Colonic mucosa (tissue), 4 donors: ENCODE results near the gene SAMD3. TPM values are rescaled to one million over a fixed set of nuclear protein-coding genes. Genes with fewer than 3 reads are reported as not detected.
"Not testable (repeated sequence)": the region's sequence is repeated elsewhere in the genome, so short reads cannot be mapped to it uniquely, and the experiment has no call there.

ENCODE experiments used
- DNase-seq: peaks from one replicate; pipeline ENCODE4 v3.0.0-alpha.2; 2020
- H3K27ac ChIP-seq: fragments of 200-600 bp; one replicate; pipeline ENCODE4 v1.8.0; 2021
- H3K27me3 ChIP-seq: fragments of 200-600 bp; one replicate; pipeline ENCODE4 v1.8.0; 2021
- H3K36me3 ChIP-seq: fragments of 200-600 bp; one replicate; pipeline ENCODE4 v1.8.0; 2021
- H3K4me1 ChIP-seq: fragments of 200-600 bp; one replicate; pipeline ENCODE4 v1.8.0; 2021; ENCODE audit warnings: mild to moderate bottlenecking
- H3K4me3 ChIP-seq: fragments of 200-600 bp; one replicate; pipeline ENCODE4 v1.8.0; 2021
- H3K9ac ChIP-seq, 2 donors: one replicate each; pipeline ENCODE4 v1.7.0; 2013; ENCODE audit warnings: control low read depth in 2 of 2, low read depth in 2 of 2, low read length in 2 of 2
- H3K9me3 ChIP-seq: fragments of 200-600 bp; one replicate; pipeline ENCODE4 v1.8.0; 2021
- intact Hi-C: fragments of 100-400 bp; cut with DNase I; formaldehyde crosslinking; loops from one replicate; pipeline ENCODE4 v1.14.1; 2022
- total RNA-seq, 2 donors: library from RNA; stranded (reverse); fragmentation: NEBNext Ultra II Directional in 1 of 2; extraction: Animal tissue kit (Norgen Biotek cat#: 25700) in 1 of 2; gene quantifications; one replicate each; pipeline ENCODE4 v1.2.1, GENCODE V29; 2021
- TF ChIP-seq, protein P1 (sequence below): fragments of 200-600 bp; IDR thresholded peaks from one replicate; pipeline ENCODE4 v1.8.0; 2022; ENCODE audit warnings: antibody characterized with exemption, mild to moderate bottlenecking
- donor health status: healthy.
- donor health status: DM: no; HTN: no; CAD: no.
- donor health status: DM: no; HTN: no; CAD: no.

The SAMD3 gene, protein sequence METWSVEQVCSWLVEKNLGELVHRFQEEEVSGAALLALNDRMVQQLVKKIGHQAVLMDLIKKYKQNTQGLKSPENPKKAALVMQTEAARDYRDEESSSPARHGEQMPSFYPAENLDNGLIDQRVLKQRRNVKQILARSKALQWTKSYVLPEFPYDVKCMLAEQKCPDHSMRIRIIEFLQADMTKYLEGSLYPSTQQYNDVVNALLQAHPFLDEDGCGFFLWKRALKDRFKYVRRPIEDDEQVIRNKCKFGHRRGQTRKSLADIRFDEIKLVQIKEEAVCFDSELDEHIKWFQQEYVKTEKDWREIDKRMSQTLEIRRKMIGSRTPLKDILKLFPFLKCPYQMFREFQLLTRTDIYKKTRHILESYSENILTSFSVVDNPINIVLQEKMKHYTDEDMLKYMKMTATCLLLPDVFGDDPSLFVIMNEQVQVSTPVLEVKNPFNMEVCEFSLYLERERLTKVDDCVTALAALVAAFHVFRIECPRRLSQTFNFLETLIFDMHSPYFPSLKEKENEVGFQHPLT
- 1 to 10 TPM; 1.7 to 5.1 TPM for total RNA-seq

DNA sequence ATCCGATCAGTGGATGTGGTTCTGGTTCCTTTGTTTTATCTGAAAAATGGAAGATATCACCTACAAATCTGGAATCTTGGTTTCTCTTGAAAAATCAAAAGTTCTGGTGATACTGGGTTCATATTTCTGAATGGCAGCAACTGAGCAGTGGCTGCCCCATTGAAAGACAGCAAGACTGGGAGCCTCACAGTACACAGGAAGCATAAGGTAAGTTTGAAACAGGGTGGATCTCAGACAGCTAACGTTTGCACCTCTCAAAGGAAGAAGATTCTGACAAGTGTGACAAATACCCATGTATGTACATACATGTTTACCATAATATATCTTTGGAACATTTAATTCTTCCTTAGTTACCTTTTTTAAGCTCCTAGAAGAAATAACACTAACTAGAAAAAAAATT, at the start of gene SAMD3:
SAMD3 (minus strand) TSS at position 177 of the 400 bp plus-strand sequence. CDS start 7,678 bp downstream, outside the sequence.
- no peak for DNase-seq
- Histone ChIP-seq H3K9ac (no peak within 1 kb of the TSS), H3K4me1 (no peaks in the 10 kb centered on the region), H3K4me3 (no peak within 1 kb of the TSS), H3K36me3 (no peaks in the 10 kb centered on the region), H3K27ac (no peak within 1 kb of the TSS), H3K9me3 (no peaks in the 10 kb centered on the region), H3K27me3 (no peaks in the 10 kb centered on the region)
- intact Hi-C loops = no loop called here
- TF ChIP-seq, protein P1, sequence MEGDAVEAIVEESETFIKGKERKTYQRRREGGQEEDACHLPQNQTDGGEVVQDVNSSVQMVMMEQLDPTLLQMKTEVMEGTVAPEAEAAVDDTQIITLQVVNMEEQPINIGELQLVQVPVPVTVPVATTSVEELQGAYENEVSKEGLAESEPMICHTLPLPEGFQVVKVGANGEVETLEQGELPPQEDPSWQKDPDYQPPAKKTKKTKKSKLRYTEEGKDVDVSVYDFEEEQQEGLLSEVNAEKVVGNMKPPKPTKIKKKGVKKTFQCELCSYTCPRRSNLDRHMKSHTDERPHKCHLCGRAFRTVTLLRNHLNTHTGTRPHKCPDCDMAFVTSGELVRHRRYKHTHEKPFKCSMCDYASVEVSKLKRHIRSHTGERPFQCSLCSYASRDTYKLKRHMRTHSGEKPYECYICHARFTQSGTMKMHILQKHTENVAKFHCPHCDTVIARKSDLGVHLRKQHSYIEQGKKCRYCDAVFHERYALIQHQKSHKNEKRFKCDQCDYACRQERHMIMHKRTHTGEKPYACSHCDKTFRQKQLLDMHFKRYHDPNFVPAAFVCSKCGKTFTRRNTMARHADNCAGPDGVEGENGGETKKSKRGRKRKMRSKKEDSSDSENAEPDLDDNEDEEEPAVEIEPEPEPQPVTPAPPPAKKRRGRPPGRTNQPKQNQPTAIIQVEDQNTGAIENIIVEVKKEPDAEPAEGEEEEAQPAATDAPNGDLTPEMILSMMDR = no peak

DNA sequence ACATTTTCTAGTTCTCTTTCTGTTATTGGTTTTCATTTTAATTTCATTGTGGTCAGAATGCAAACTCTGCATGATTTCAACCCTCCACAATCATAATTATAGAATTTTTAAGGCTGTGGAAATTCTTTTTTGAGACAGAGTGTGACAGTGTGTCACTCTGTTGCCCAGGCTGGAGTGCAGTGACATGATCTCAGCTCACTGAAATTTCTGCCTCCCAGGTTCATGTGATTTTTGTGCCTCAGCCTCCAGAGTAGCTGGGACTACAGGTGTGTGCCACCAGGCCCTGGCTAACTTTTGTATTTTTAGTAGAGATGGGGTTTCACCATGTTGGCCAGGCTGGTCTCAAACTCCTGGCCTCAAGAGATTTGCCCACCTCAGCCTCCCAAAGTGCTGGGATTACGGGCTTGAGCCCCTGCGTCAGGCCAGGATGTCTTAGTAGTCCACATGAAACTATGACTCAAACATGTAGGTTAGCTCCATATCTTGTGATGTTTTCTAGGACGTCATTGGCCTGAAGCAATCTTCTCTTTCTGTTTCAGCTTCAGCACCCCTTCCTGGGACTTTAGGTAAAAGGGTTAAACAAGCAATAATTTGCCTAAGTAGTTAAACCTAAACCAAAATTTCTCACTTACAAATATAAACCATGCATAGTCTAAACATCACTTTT, 47.4 kb upstream of the SAMD3 start:
- no peaks in the 10 kb centered on the region for H3K4me1 ChIP-seq
- no peak overlapping the region for H3K27ac ChIP-seq
- intact Hi-C loops = no loop called here
- no peaks in the 10 kb centered on the region for H3K9me3 ChIP-seq
- TF ChIP-seq, protein P1 = no peak
- H3K27me3 ChIP-seq = no peaks in the 10 kb centered on the region
- no peak overlapping the region for H3K4me3 ChIP-seq
- H3K36me3 ChIP-seq = no peaks in the 10 kb centered on the region
- H3K9ac ChIP-seq = no peak overlapping the region
- DNase-seq = no peak

DNA sequence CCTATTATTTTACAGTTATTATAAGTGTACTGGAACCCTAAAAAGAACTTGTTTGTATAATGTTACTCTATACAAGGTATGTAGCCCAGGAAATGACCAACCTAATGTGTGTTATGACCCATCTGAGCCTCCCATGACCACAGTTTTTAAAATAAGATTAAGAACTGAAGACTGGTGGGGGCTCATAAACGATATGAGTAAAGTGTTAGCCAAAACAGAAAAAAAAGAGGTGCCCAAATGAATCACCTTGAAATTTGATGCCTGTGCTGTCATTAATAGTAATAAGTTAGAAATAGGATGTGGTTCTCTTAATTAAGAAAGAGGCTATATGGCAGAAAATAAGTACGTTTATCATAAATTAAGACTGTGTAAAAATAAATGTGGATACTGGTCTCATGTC, 42.8 kb upstream of the SAMD3 start:
- H3K4me3 ChIP-seq, H3K4me1 ChIP-seq, H3K27ac ChIP-seq, DNase-seq, H3K36me3 ChIP-seq, H3K9me3 ChIP-seq, intact Hi-C loops, H3K9ac ChIP-seq, H3K27me3 ChIP-seq: not testable (repeated sequence)

DNA sequence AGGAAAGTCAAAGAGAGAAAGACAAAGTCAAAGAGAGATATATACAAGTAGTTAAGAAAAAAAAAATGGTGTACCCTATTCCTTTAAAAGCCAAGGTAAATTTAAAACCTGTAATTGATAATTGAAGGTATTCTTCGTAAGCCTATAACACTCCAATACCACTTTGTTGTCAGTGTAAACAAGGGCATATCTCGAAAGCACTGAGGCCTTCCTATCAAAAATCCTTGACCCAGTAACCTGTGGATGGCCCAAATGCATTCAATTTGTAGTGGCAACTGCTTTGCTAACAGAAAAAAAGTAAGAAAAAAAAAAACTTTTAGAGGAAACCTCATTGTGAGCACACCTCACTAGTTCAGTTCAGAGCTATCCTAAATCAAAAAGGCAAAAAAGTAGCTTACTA, 39.3 kb upstream of the SAMD3 start:
- H3K27me3 ChIP-seq = no peaks in the 10 kb centered on the region
- TF ChIP-seq, protein P1 = no peak
- H3K9ac ChIP-seq = no peak overlapping the region
- no peaks in the 10 kb centered on the region for H3K4me1 ChIP-seq
- no peak overlapping the region for H3K4me3 ChIP-seq
- H3K9me3 ChIP-seq = no peaks in the 10 kb centered on the region
- H3K36me3 ChIP-seq = no peaks in the 10 kb centered on the region
- intact Hi-C loops = no loop called here
- no peak for DNase-seq
- no peak overlapping the region for H3K27ac ChIP-seq

DNA sequence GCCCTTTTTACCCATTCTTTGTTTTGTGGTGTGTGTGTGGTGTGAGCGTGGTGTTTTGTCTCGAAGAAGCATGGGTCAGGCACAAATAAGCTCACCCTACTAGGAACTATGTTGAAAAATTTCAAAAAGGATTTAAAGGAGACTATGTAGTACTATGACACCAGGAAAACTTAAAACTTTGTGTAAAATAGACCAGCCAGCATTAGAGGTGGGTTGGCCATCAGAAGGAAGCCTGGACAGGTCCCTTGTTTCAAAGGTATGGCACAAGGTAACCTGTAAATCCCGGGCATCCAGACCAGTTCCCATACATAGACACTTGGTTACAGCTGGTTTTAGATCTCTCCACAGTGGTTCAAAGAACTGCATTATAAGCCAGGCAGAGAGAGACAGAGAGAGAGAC, 38.8 kb upstream of the SAMD3 start:
- H3K4me1 ChIP-seq, H3K27me3 ChIP-seq, DNase-seq, H3K4me3 ChIP-seq, intact Hi-C loops, H3K36me3 ChIP-seq, H3K9ac ChIP-seq, H3K27ac ChIP-seq, H3K9me3 ChIP-seq: not testable (repeated sequence)

DNA sequence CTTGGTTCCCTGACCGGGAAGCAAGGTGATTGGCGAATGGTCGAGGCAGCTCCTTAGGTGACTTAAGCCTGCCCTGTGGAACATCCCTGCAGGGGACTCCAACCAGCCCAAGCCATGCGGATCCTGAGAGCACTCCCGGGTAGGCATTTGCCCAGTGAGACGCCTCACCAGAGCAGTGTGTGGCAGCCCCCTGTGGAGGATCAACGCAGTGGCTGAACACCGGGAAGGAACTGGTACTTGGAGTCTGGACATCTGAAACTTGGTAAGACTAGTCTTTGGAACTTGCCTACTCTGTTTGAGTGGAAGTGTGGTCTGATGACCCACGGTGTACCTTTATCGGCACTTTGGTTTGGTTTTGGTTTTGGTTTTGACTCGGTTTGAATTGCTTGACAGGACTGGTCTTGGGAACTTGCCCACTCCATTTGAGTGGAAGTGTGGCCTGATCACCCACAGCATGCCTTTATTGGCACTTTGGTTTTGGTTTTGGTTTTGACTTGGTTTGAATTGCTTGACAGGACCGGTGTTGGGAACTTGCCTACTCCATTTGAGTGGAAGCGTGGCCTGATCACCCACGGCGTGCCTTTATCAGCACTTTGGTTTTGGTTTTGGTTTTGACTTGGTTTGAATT, 38.0 kb upstream of the SAMD3 start:
- H3K9ac ChIP-seq, H3K4me3 ChIP-seq, H3K36me3 ChIP-seq, intact Hi-C loops, H3K9me3 ChIP-seq, H3K4me1 ChIP-seq, H3K27me3 ChIP-seq, H3K27ac ChIP-seq, DNase-seq: not testable (repeated sequence)

DNA sequence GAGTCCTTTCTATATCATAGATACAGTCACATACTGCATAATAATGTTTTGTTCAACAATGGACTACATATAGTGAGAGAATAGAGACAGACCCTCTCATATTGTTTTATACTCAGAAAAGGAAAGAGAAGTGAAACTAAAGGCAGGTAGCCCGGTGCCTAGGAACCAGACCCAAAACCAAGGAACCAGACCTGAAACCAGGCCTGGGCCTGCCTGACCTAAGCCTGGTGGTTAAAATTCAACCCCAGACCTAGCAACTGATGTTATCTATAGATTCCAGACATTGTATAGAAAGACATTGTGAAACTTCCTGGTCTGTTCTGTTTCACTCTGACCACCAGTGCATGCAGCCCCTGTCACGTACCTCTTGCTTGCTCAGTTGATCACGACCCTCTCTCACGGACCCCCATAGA, 37.3 kb upstream of the SAMD3 start:
- H3K4me1 ChIP-seq, H3K9me3 ChIP-seq, H3K27me3 ChIP-seq, H3K9ac ChIP-seq, DNase-seq, H3K4me3 ChIP-seq, H3K27ac ChIP-seq, H3K36me3 ChIP-seq, intact Hi-C loops: not testable (repeated sequence)
